Renal cortical epithelial cell (primary cell): ENCODE results near the gene TOMM20L. TPM values are rescaled to one million over a fixed set of nuclear protein-coding genes. Genes with fewer than 3 reads are reported as not detected.
"Not testable (repeated sequence)": the region's sequence is repeated elsewhere in the genome, so short reads cannot be mapped to it uniquely, and the experiment has no call there.

ENCODE experiments used
- DNase-seq: peaks from one replicate; pipeline ENCODE4 v3.0.0-alpha.2; 2011; ENCODE audit warnings: low read depth
- total RNA-seq: library from RNA; depleted of rRNA; stranded (reverse); fragments of >200 nt; gene quantifications from 2 replicates; pipeline ENCODE4 v1.2.3, GENCODE V29; 2014

TOMM20L gene
- total RNA-seq, result not detected in 2 replicates

DNA sequence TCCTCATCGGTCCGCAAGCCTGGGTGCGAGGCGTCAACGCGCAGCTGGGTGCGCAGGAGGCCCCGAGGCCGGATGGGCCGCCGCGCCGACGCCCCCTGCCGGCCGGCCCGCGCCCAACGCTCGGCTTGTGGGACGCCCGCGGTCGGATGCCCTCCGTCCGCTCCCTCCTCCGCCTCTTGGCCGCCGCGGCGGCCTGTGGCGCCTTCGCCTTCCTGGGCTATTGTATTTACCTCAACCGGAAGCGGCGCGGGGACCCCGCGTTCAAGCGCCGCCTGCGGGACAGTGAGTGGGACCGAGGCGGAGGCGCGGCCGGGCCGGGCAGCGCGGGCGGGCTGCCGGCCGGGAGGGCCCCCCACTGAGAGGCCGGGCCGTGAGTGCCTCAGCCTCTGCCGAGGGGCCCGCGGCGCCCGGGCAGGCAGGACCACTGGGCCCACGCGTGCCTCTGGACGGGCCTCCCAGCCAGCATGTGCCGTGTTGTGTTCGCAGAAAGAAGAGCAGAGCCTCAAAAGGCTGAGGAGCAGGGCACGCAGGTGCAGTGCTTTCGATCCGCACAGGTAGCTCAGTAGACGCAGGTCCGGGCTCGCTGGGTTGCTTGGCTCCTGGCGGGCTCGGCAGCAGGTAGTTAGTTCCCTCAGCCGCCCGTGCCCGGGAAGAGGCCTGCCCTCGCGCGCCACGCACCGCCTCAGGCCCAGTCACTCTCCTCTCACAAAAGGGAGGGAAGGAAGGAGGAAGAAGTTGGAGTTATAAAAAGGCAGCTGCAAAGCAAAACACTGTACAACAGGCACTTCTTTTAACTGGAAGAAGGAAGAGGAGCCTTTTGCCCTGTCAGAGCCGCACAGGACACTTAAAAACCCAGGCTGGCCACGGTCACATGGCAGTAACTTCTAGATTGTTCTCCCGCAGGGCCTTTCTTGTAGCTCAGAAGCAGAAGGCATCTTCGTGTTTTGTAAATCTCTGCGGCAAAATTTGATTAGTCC lies at the start of gene TOMM20L:
TSS of gene TOMM20L (plus strand) at position 119 of the 977 bp plus-strand sequence. CDS start at position 147, 28 bp downstream.
- DNase-seq, result no peak

DNA sequence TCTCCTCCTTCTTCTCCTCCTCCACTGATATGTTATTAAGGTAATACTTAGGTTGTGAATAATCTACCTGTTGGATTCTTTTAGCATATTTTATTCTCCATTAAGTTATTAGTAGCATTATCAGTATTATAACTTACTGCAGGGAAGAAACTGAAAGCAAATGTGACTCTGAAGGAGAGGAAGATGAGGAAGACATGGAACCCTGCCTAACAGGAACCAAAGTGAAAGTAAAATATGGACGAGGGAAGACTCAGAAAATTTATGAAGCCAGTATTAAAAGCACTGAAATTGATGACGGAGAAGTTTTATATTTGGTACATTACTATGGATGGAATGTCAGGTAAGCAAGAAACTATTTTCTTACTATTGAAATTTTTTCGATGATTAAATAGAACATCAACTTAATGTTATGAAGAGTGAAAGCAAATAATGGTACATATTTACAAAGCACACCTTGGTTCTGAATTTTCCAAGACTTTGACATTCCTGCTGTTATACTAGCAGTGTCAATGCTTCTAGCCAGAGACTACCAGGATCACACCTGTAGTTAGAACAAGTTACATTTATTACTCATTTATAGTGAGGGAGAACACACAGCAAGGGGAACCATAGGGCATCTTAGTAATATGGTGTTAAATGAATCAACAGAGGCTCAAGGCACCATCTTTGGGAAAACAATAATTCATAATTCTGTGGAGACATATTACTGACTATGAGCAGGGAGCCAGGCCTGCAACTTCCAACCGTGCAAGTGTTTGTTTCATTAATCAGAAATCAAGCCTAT lies 42.0 kb upstream of the TOMM20L start:
- no peak for DNase-seq

DNA sequence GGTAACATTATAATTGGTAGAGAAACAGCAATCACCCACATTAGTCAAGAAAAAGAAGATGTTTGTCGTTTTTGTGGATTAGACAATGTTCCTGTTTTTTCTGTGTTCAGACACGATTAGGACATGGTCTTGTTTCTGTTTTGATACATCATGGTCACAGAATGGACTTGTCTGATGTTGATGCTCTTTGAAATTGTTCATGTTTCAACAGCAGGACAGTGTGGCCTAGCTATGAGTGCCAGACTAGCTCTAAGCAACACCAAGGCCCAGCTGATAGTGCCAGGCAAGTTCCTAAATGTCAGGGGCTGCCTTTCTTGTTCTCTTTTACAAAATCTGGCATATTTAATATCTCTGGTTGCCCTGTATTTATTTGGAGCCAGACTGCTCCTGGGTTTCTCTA lies 40.9 kb upstream of the TOMM20L start:
- DNase-seq, result no peak

DNA sequence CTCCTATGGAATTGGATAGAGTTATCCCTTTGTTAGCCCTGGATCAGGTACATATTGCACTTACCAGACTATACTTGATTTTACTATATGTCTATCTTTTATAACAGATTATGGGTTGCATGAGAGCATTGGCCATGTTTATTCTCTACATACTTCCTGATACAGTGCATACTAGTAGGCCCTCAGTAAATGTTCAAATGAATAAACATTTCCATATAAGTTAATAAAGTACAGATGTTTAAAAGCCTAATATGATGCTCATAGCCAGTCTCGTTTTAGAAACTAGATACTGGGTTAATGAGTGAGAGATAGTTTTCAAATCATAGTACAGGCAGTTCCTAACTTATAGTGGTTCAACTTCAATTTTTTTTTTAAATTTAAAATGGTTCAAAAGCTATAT lies 39.5 kb upstream of the TOMM20L start:
- no peak for DNase-seq

- not testable (repeated sequence) for DNase-seq
Observed at GRCh38 chr14:58362272-58362671, 33.5 kb upstream of the TOMM20L start.

DNA sequence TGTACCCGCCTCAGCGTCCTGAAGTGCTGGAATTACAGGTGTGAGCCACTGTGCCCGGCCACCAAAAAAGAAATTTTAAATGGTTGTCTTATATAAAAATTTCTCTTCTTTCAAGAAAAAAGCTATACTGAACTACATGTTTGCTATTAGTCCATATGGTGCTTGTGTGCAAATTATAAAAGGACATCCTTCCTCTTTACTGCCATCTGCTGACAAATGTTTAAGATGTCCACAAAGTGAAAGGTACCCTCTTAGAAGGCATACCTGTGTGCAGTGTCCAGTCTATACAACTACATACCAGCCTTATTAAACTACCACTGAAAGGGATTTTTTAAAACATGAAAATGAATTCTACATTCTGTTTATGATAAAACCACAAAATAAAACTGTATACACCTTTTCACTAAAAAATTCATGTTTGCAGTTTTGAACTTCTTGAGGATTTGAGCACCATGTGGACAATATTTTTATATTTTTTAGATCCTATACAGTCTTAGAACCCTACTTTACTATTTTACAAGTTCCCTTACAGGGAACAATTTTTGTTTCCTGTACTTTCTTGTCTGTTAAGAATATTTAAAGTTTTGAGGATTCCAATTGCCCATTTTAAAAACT lies 32.8 kb upstream of the TOMM20L start:
- DNase-seq, result peak; percentile 59

DNA sequence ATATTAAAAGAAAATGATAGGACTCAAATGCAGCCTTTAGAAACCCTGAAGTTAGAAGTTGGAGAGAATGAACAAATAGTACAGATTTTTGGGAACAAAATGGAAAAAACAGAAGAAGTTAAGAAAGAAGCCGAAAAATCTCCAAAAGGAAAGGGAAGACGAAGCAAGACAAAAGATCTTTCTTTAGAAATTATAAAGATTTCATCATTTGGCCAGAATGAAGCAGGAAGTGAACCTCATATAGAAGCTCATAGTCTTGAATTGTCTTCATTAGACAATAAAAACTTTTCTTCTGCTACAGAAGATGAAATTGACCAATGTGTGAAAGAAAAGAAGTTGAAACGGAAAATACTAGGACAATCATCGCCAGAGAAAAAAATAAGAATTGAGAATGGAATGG lies 31.4 kb upstream of the TOMM20L start:
- DNase-seq, result no peak

DNA sequence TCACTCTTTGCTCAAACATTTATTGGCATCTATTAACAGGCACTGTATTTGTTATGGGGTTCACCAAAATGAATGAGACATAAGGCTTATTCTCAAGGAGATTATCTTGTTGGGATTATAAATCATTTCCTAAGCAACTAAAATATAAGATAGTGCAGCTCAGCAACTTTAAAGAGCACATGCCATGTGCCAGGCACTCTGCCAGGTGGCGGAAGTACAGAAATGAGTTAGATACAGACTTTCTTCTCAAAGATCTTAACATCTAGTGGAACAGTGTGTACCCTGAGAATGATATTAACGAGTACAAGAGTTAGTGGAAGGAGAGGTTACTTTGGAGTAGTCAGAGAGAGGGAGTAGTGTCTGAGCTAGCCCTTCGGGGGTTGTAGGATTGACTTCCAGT lies 28.4 kb upstream of the TOMM20L start:
- DNase-seq, result no peak

DNA sequence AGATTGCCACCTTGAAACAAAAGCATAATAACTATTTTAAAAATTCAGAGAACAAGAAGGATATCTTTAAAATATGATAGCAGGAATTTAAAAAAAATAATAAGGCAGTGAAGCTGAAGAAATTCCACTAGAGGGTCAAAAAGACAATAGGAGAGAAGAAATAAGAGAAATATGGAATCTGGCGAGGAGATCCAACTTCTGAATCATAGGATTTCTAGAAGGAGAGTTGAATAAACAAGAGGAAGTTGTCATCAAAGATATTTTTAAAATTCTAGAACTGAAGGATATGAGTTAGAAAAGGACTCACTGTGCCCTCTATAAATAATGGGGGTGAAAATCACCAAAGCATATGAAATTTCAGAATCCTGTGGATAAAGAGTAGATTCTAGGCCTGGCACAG lies 26.8 kb upstream of the TOMM20L start:
- no peak for DNase-seq

- DNase-seq, result no peak
Observed at GRCh38 chr14:58376791-58377190, 18.9 kb upstream of the TOMM20L start.

- DNase-seq, result no peak
Observed at GRCh38 chr14:58390830-58391229, 4.9 kb upstream of the TOMM20L start.

GRCh38 chr14:58395562-58395811 lies 243 bp upstream of the TOMM20L start:
- DNase-seq, result no peak

DNA sequence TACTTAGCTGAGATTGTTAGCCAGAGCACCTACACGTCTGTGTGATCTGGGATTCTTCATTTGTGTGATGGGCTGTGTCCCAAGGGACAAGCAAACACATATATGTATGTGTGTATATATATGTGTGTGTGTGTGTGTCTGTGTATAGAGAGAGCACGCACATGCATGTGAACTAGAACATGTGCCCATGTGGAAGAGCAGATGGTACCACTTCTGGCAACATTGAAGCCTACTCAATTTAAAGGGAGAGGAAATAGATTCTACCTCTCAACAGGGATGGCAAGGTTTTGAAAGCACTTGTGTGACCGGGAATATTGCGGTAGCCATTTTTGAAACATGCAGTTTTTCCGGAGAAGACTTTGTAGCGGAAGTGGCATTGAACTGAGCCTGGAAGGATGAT lies 1.4 kb downstream of the TOMM20L start:
- no peak for DNase-seq

GRCh38 chr14:58398495-58398894 lies 2.8 kb downstream of the TOMM20L start:
- no peak for DNase-seq

GRCh38 chr14:58398895-58399294 lies 3.2 kb downstream of the TOMM20L start:
- DNase-seq, result no peak

- no peak for DNase-seq
Observed at GRCh38 chr14:58401587-58401986, 5.9 kb downstream of the TOMM20L start.

GRCh38 chr14:58408681-58409215 lies 13.0 kb downstream of the TOMM20L start:
- DNase-seq, result no peak

- no peak for DNase-seq
Observed at GRCh38 chr14:58414845-58415244, 19.1 kb downstream of the TOMM20L start.

- no peak for DNase-seq
Observed at GRCh38 chr14:58415636-58416547, 20.2 kb downstream of the TOMM20L start.

GRCh38 chr14:58416934-58417333 lies 21.2 kb downstream of the TOMM20L start:
- not testable (repeated sequence) for DNase-seq

- DNase-seq, result peak; percentile 37
Observed at GRCh38 chr14:58426670-58427280, 31.0 kb downstream of the TOMM20L start.
